CD8-positive, alpha-beta memory T cell (primary cell): ENCODE measurements around the gene CC2D2A. TPM values are rescaled to one million over a fixed set of nuclear protein-coding genes. Genes with fewer than 3 reads are reported as not detected.
A peak's percentile ranks its signal among the peaks of the same experiment; 100 is the strongest.
"Not testable (repeated sequence)": the region's sequence is repeated elsewhere in the genome, so short reads cannot be mapped to it uniquely, and the experiment has no call there.

Experiments used
- CTCF ChIA-PET: fragments of 350-600 bp; sonication (Branson Sonifier 250); formaldehyde crosslinking; loops from one replicate; lab custom pipeline; 2021; ENCODE audit warnings: antibody characterized with exemption; lab: Charles Lee
- POLR2A ChIA-PET: fragments of 350-600 bp; sonication (Branson Sonifier 250); formaldehyde crosslinking; loops from one replicate; lab custom pipeline; 2021; ENCODE audit warnings: antibody characterized with exemption; lab: Charles Lee
- DNase-seq, 5 donors: peaks; one replicate each; pipeline versions ENCODE4 v3.0.0 to v3.0.0-alpha.2; 2020 to 2022; ENCODE audit warnings: mixed read lengths in 1 of 5
- H3K27ac ChIP-seq: one replicate; pipeline ENCODE4 v1.7.0; 2013; ENCODE audit warnings: low read depth, mild to moderate bottlenecking, low read length, moderate library complexity
- H3K27me3 ChIP-seq: 2 replicates; pipeline ENCODE4 v1.7.0; 2013; ENCODE audit warnings: low read length, mild to moderate bottlenecking; ENCODE audit not compliant: insufficient read depth, poor library complexity, severe bottlenecking
- H3K36me3 ChIP-seq: 2 replicates; pipeline ENCODE4 v1.7.0; 2013; ENCODE audit warnings: mild to moderate bottlenecking, low read length, moderate library complexity; ENCODE audit not compliant: insufficient read depth
- H3K4me1 ChIP-seq: 2 replicates; pipeline ENCODE4 v1.7.0; 2013; ENCODE audit warnings: mild to moderate bottlenecking, low read length, moderate library complexity; ENCODE audit not compliant: insufficient read depth
- H3K4me3 ChIP-seq: 2 replicates; pipeline ENCODE4 v1.7.0; 2013; ENCODE audit warnings: mild to moderate bottlenecking, low read length
- H3K9me3 ChIP-seq: 2 replicates; pipeline ENCODE4 v1.7.0; 2013; ENCODE audit warnings: mild to moderate bottlenecking, low read length
- H3K27ac Mint-ChIP-seq, 8 donors: one replicate each; pipeline ENCODE4 v1.8.0; 2020 to 2021; ENCODE audit warnings: mixed read lengths in 8 of 8, mild to moderate bottlenecking in 6 of 8, inconsistent platforms in 3 of 8, moderate library complexity in 3 of 8
- H3K27me3 Mint-ChIP-seq, 2 donors: one replicate each; pipeline ENCODE4 v1.8.0; 2020 to 2021; ENCODE audit warnings: mixed read lengths in 2 of 2, mild to moderate bottlenecking in 1 of 2, moderate library complexity in 1 of 2
- H3K36me3 Mint-ChIP-seq, 3 donors: one replicate each; pipeline ENCODE4 v1.8.0; 2020 to 2021; ENCODE audit warnings: mixed read lengths in 3 of 3, inconsistent platforms in 1 of 3, mild to moderate bottlenecking in 1 of 3
- H3K4me1 Mint-ChIP-seq, 3 donors: one replicate each; pipeline ENCODE4 v1.8.0; 2020 to 2021; ENCODE audit warnings: mixed read lengths in 3 of 3, inconsistent platforms in 1 of 3, mild to moderate bottlenecking in 1 of 3
- H3K4me3 Mint-ChIP-seq, 7 donors: one replicate each; pipeline ENCODE4 v1.8.0; 2020 to 2021; ENCODE audit warnings: mixed read lengths in 7 of 7, mild to moderate bottlenecking in 6 of 7, moderate library complexity in 4 of 7, inconsistent platforms in 2 of 7
- H3K9me3 Mint-ChIP-seq, 5 donors: one replicate each; pipeline ENCODE4 v1.8.0; 2020 to 2022; ENCODE audit warnings: mixed read lengths in 5 of 5, mild to moderate bottlenecking in 3 of 5, moderate library complexity in 2 of 5, inconsistent platforms in 1 of 5
- polyA plus RNA-seq: library from polyadenylated mRNA; unstranded; fragments of 300-500 nt; fragmentation: Illumina TruSeq; gene quantifications from one replicate; pipeline ENCODE4 v1.2.3, GENCODE V29; 2021
- total RNA-seq, 2 experiments: library from RNA; stranded (reverse); gene quantifications; one replicate each; pipeline ENCODE4 v1.2.3, GENCODE V29; 2021

Gene CC2D2A
- total and polyA plus RNA-seq, 3 experiments from 2014 or later = 0.14 TPM; not detected in 2

- H3K4me3 ChIP-seq = no peak overlapping the region
- no peaks in the 10 kb centered on the region for H3K4me1 Mint-ChIP-seq
- H3K9me3 ChIP-seq = no peaks in the 10 kb centered on the region
- H3K27me3 Mint-ChIP-seq = peaks cover 0 to 2% of the 10 kb centered on the region in 2 donors
- H3K36me3 ChIP-seq = no peaks in the 10 kb centered on the region
- no peak overlapping the region for H3K27ac ChIP-seq
- H3K4me1 ChIP-seq = no peaks in the 10 kb centered on the region
- no peaks in the 10 kb centered on the region for H3K27me3 ChIP-seq
- ChIA-PET CTCF (no interaction called here), POLR2A (no interaction called here)
- DNase-seq = no peak
- H3K36me3 Mint-ChIP-seq = peaks cover 6 to 13% (median 7%) of the 10 kb centered on the region in 3 donors
- no peaks in the 10 kb centered on the region for H3K9me3 Mint-ChIP-seq
- H3K27ac Mint-ChIP-seq = no peak overlapping the region
- H3K4me3 Mint-ChIP-seq = no peak overlapping the region
Observed at GRCh38 chr4:15504041-15504440, 34.4 kb downstream of the CC2D2A start.

GRCh38 chr4:15506464-15506863 lies 36.8 kb downstream of the CC2D2A start:
- POLR2A ChIA-PET = no interaction called here
- Histone ChIP-seq H3K27ac (no peak overlapping the region), H3K9me3 (no peaks in the 10 kb centered on the region), H3K36me3 (no peaks in the 10 kb centered on the region), H3K4me3 (no peak overlapping the region), H3K4me1 (no peaks in the 10 kb centered on the region), H3K27me3 (no peaks in the 10 kb centered on the region)
- Mint-ChIP-seq H3K36me3 (peaks cover 7 to 13% (median 8%) of the 10 kb centered on the region in 3 donors), H3K27ac (no peak overlapping the region), H3K9me3 (no peaks in the 10 kb centered on the region), H3K27me3 (peaks cover 0 to 2% of the 10 kb centered on the region in 2 donors), H3K4me3 (no peak overlapping the region), H3K4me1 (no peaks in the 10 kb centered on the region)
- CTCF ChIA-PET = no interaction called here
- DNase-seq = no peak

- no peaks in the 10 kb centered on the region for H3K9me3 ChIP-seq
- H3K27ac ChIP-seq = no peak overlapping the region
- no peaks in the 10 kb centered on the region for H3K36me3 ChIP-seq
- Mint-ChIP-seq H3K27ac (no peak overlapping the region), H3K9me3 (no peaks in the 10 kb centered on the region), H3K36me3 (peaks cover 7 to 16% (median 8%) of the 10 kb centered on the region in 3 donors), H3K27me3 (peaks cover 0 to 2% of the 10 kb centered on the region in 2 donors), H3K4me1 (no peaks in the 10 kb centered on the region), H3K4me3 (no peak overlapping the region)
- H3K4me1 ChIP-seq = no peaks in the 10 kb centered on the region
- H3K4me3 ChIP-seq = no peak overlapping the region
- DNase-seq = no peak
- ChIA-PET POLR2A (no interaction called here), CTCF (no interaction called here)
- H3K27me3 ChIP-seq = no peaks in the 10 kb centered on the region
Observed at GRCh38 chr4:15507679-15508078, 38.0 kb downstream of the CC2D2A start.

GRCh38 chr4:15510961-15511360 lies 41.3 kb downstream of the CC2D2A start:
- peaks cover 7 to 23% (median 7%) of the 10 kb centered on the region in 3 donors for H3K36me3 Mint-ChIP-seq

GRCh38 chr4:15513545-15513944 lies 43.9 kb downstream of the CC2D2A start:
- H3K4me3 Mint-ChIP-seq = no peak overlapping the region
- CTCF ChIA-PET = no interaction called here
- DNase-seq = no peak

More at GRCh38 chr4:15510961-15511360, 41.3 kb downstream of the CC2D2A start:
- peaks cover 0 to 2% of the 10 kb centered on the region in 2 donors for H3K27me3 Mint-ChIP-seq
- H3K9me3 Mint-ChIP-seq = no peaks in the 10 kb centered on the region
- Histone ChIP-seq H3K9me3 (no peaks in the 10 kb centered on the region), H3K36me3 (no peaks in the 10 kb centered on the region), H3K27ac (no peak overlapping the region), H3K4me1 (no peaks in the 10 kb centered on the region), H3K4me3 (no peak overlapping the region), H3K27me3 (no peaks in the 10 kb centered on the region)
- ChIA-PET POLR2A (no interaction called here), CTCF (no interaction called here)
- H3K4me1 Mint-ChIP-seq = no peaks in the 10 kb centered on the region
- no peak for DNase-seq
- no peak overlapping the region for H3K4me3 Mint-ChIP-seq
- H3K27ac Mint-ChIP-seq = no peak overlapping the region

GRCh38 chr4:15515106-15515505 lies 45.4 kb downstream of the CC2D2A start:
- Histone ChIP-seq H3K27ac (no peak overlapping the region), H3K4me3 (no peak overlapping the region), H3K36me3 (no peaks in the 10 kb centered on the region), H3K9me3 (no peaks in the 10 kb centered on the region), H3K27me3 (no peaks in the 10 kb centered on the region), H3K4me1 (no peaks in the 10 kb centered on the region)
- POLR2A ChIA-PET = no interaction called here
- Mint-ChIP-seq H3K4me3 (no peak overlapping the region), H3K27ac (peak overlapping the region in 1 of 8 donors; percentile 47), H3K27me3 (no peaks in the 10 kb centered on the region), H3K36me3 (peaks cover 9 to 18% (median 16%) of the 10 kb centered on the region in 3 donors), H3K9me3 (peaks cover 0 to 5% (median 2%) of the 10 kb centered on the region in 5 donors), H3K4me1 (peaks cover 0 to 2% (median 0%) of the 10 kb centered on the region in 3 donors)
- CTCF ChIA-PET = no interaction called here
- DNase-seq = no peak

More at GRCh38 chr4:15513545-15513944, 43.9 kb downstream of the CC2D2A start:
- Mint-ChIP-seq H3K9me3 (peaks cover 0 to 2% (median 0%) of the 10 kb centered on the region in 5 donors), H3K27ac (peak overlapping the region in 1 of 8 donors; percentile 47), H3K4me1 (peaks cover 0 to 2% (median 0%) of the 10 kb centered on the region in 3 donors), H3K36me3 (peaks cover 8 to 14% (median 14%) of the 10 kb centered on the region in 3 donors), H3K27me3 (peaks cover 0 to 2% of the 10 kb centered on the region in 2 donors)
- no peaks in the 10 kb centered on the region for H3K27me3 ChIP-seq
- H3K4me1 ChIP-seq = no peaks in the 10 kb centered on the region
- no peak overlapping the region for H3K4me3 ChIP-seq
- POLR2A ChIA-PET = no interaction called here
- H3K27ac ChIP-seq = no peak overlapping the region
- H3K36me3 ChIP-seq = no peaks in the 10 kb centered on the region
- no peaks in the 10 kb centered on the region for H3K9me3 ChIP-seq

- CTCF ChIA-PET = no interaction called here
- H3K27ac Mint-ChIP-seq = no peak overlapping the region
Observed at GRCh38 chr4:15516494-15516893, 46.8 kb downstream of the CC2D2A start.

GRCh38 chr4:15517681-15518080 lies 48.0 kb downstream of the CC2D2A start:
- H3K9me3 ChIP-seq, H3K4me3 Mint-ChIP-seq, H3K27me3 ChIP-seq, H3K4me3 ChIP-seq, H3K4me1 ChIP-seq, H3K36me3 ChIP-seq, H3K4me1 Mint-ChIP-seq, DNase-seq, H3K9me3 Mint-ChIP-seq, H3K27ac ChIP-seq, CTCF ChIA-PET, H3K27me3 Mint-ChIP-seq, POLR2A ChIA-PET: not testable (repeated sequence)
- Mint-ChIP-seq H3K27ac (peak overlapping the region in 1 of 8 donors; percentile 75), H3K36me3 (peaks cover 8 to 18% (median 13%) of the 10 kb centered on the region in 3 donors)

More at GRCh38 chr4:15516494-15516893, 46.8 kb downstream of the CC2D2A start:
- Histone ChIP-seq H3K4me3 (no peak overlapping the region), H3K27ac (no peak overlapping the region), H3K9me3 (no peaks in the 10 kb centered on the region), H3K36me3 (no peaks in the 10 kb centered on the region), H3K4me1 (no peaks in the 10 kb centered on the region), H3K27me3 (no peaks in the 10 kb centered on the region)
- POLR2A ChIA-PET = interaction anchor here (0.8 kb wide), 1 partner anchor 77 kb away, joined by 5 read pairs; no protein-coding TSS in a partner anchor
- peaks cover 8 to 18% (median 16%) of the 10 kb centered on the region in 3 donors for H3K36me3 Mint-ChIP-seq
- peaks cover 0 to 2% (median 0%) of the 10 kb centered on the region in 3 donors for H3K4me1 Mint-ChIP-seq
- no peak for DNase-seq
- H3K4me3 Mint-ChIP-seq = no peak overlapping the region
- no peaks in the 10 kb centered on the region for H3K27me3 Mint-ChIP-seq
- H3K9me3 Mint-ChIP-seq = peaks cover 0 to 5% (median 2%) of the 10 kb centered on the region in 5 donors
